GM21515 (cell line): ENCODE data around the gene MECR.

Experiments used
- ATAC-seq: cut with Tn5 transposase; IDR thresholded peaks from one replicate; pipeline ENCODE4 v1.9.1; 2021; ENCODE audit not compliant: unreplicated experiment

MECR gene

GRCh38 chr1:29230553-29231378 lies at the start of gene MECR:
TSS of gene MECR (minus strand) at chr1:29230934. CDS start at chr1:29230906, 28 bp downstream.
- ATAC-seq: peak; percentile 79

- ATAC-seq: no peak
These were observed 49.2 kb upstream of the MECR start for GRCh38 chr1:29279951-29280391.

GRCh38 chr1:29279406-29279805 lies 48.7 kb upstream of the MECR start:
- ATAC-seq: no peak

- ATAC-seq: no peak
These were observed 47.4 kb upstream of the MECR start for GRCh38 chr1:29278124-29278523.

- no peak for ATAC-seq
These were observed 44.7 kb upstream of the MECR start for GRCh38 chr1:29275435-29275834.

GRCh38 chr1:29272147-29272907 lies 41.6 kb upstream of the MECR start:
- no peak for ATAC-seq

GRCh38 chr1:29271724-29272123 lies 41.0 kb upstream of the MECR start:
- ATAC-seq: no peak

- no peak for ATAC-seq
These were observed 40.3 kb upstream of the MECR start for GRCh38 chr1:29270929-29271521.

- ATAC-seq: no peak
These were observed 38.6 kb upstream of the MECR start for GRCh38 chr1:29269382-29269781.

GRCh38 chr1:29267321-29268070 lies 36.8 kb upstream of the MECR start:
- ATAC-seq: no peak

GRCh38 chr1:29266912-29267311 lies 36.2 kb upstream of the MECR start:
- no peak for ATAC-seq

GRCh38 chr1:29264773-29265389 lies 34.1 kb upstream of the MECR start:
- no peak for ATAC-seq

- ATAC-seq: no peak
These were observed 29.8 kb upstream of the MECR start for GRCh38 chr1:29260531-29260930.

- ATAC-seq: no peak
These were observed 29.2 kb upstream of the MECR start for GRCh38 chr1:29259802-29260441.

- ATAC-seq: no peak
These were observed 28.5 kb upstream of the MECR start for GRCh38 chr1:29258976-29259801.

GRCh38 chr1:29258189-29258975 lies 27.6 kb upstream of the MECR start:
- no peak for ATAC-seq

- ATAC-seq: no peak
These were observed 26.5 kb upstream of the MECR start for GRCh38 chr1:29256979-29257804.

- no peak for ATAC-seq
These were observed 25.7 kb upstream of the MECR start for GRCh38 chr1:29256394-29256793.
